ENCODE measurements around the gene ABCG1.

- no peak for TF ChIP-seq POLR2A (IDR thresholded peaks at IDR 0.05; ENCODE audit: low read length)
- no peak for TF ChIP-seq GATA1 (IDR thresholded peaks at IDR 0.05; ENCODE audit: low read depth, low read length)
Observed at GRCh38 chr21:42297377-42297776, 78.4 kb downstream of the ABCG1 start.
